ENCODE data around the gene SMIM5. TPM values are rescaled to one million over a fixed set of nuclear protein-coding genes. Genes with fewer than 3 reads are reported as not detected.

Gene SMIM5
- 0.20 and 0.24 TPM in 2 replicates for total RNA-seq (2021)
- long read RNA-seq: 0 reads

- no peak within 1 kb of the TSS for H3K4ac ChIP-seq (ENCODE audit: low read depth, low read length)
- H3T11ph ChIP-seq (ENCODE audit: low read length): no peak within 1 kb of the TSS
- H3K79me2 ChIP-seq (ENCODE audit: insufficient read depth, low read length): no peaks in the 10 kb centered on the region
- no peak within 1 kb of the TSS for H4K91ac ChIP-seq (ENCODE audit: insufficient read length, low read depth, low read length)
- H2BK20ac ChIP-seq (ENCODE audit: low read depth, low read length, poor library complexity, severe bottlenecking): no peak within 1 kb of the TSS
- Mint-ChIP-seq H3K36me3 (ENCODE audit: insufficient read depth in 1 of 3, low read depth in 3 of 3) (peaks cover 0 to 7% (median 0%) of the 10 kb centered on the region in 3 experiments; a peak in 2 of 7 replicates), H3K9me3 (no peaks in the 10 kb centered on the region), H3K4me3 (peak within 1 kb of the TSS in 1 of 2 experiments; percentile 62; a peak in 3 of 5 replicates), H3K27me3 (ENCODE audit: low read depth) (no peaks in the 10 kb centered on the region), H3K27ac (peak within 1 kb of the TSS in 2 of 3 experiments; percentile 57 to 78; a peak in 3 of 7 replicates), H3K4me1 (peaks cover 16 to 24% of the 10 kb centered on the region in 2 experiments)
- H4K8ac ChIP-seq (replicated peaks; ENCODE audit: insufficient read length, low read depth, low read length): no peak within 1 kb of the TSS
- WGBS (ENCODE audit: extremely low coverage, insufficient read length, low lambda C conversion rate): no CpG with 5 or more reads among the region's 19 CpGs
- no peak within 1 kb of the TSS for H2AK5ac ChIP-seq (ENCODE audit: insufficient read length, low read length)
- H3K27ac ChIP-seq (ENCODE audit: insufficient read length, low read depth, low read length): no peak within 1 kb of the TSS
- H3K9ac ChIP-seq (ENCODE audit: extremely low read depth, insufficient read length, low read length): no peak within 1 kb of the TSS
- no peak within 1 kb of the TSS for H2AFZ ChIP-seq (ENCODE audit: low read length)
- H3K18ac ChIP-seq (ENCODE audit: insufficient read length, low read depth, low read length): no peak within 1 kb of the TSS
- DNase-seq: peak; percentile 95
- no peak within 1 kb of the TSS; the same call in 1 of the 2 replicates for H3K14ac ChIP-seq (ENCODE audit: insufficient read depth, low read length)
- H2BK5ac ChIP-seq (ENCODE audit: insufficient read length, low read length): no peak within 1 kb of the TSS
- H2BK12ac ChIP-seq (ENCODE audit: insufficient read length, low read depth, low read length): no peak within 1 kb of the TSS
- H3K23ac ChIP-seq (ENCODE audit: insufficient read length, low read depth, low read length): no peak within 1 kb of the TSS
- H4K5ac ChIP-seq (ENCODE audit: insufficient read length, low read depth, low read length): no peak within 1 kb of the TSS
- H4K20me1 ChIP-seq (ENCODE audit: control insufficient read depth, insufficient read depth, insufficient read length): no peaks in the 10 kb centered on the region
- no peak within 1 kb of the TSS for H2BK120ac ChIP-seq (ENCODE audit: low read depth, low read length, poor library complexity, severe bottlenecking)
- H3K79me1 ChIP-seq (ENCODE audit: insufficient read depth, low read depth, low read length, poor library complexity, severe bottlenecking): no peaks in the 10 kb centered on the region
- H3K4me2 ChIP-seq (ENCODE audit: insufficient read depth, insufficient read length, low read length): no peak within 1 kb of the TSS
- no peaks in the 10 kb centered on the region; the same call in 1 of the 2 replicates for H3K4me1 ChIP-seq (ENCODE audit: insufficient read depth, low read length)
- no peak within 1 kb of the TSS for H3K56ac ChIP-seq (ENCODE audit: insufficient read length, low read depth, low read length)
- H3K27me3 ChIP-seq (ENCODE audit: insufficient read depth, low read length): no peaks in the 10 kb centered on the region
- H3K9me3 ChIP-seq (ENCODE audit: control insufficient read depth, low read depth, low read length): no peaks in the 10 kb centered on the region
- no peak within 1 kb of the TSS for H2BK15ac ChIP-seq (ENCODE audit: low read depth, low read length)
- TF ChIP-seq CTCF (conservative IDR thresholded peaks at IDR 0.05): peak; percentile 99
- no peaks in the 10 kb centered on the region for H3K23me2 ChIP-seq (ENCODE audit: insufficient read length, low read depth, low read length, poor library complexity, severe bottlenecking)
These were observed at the start of gene SMIM5 for GRCh38 chr17:75632863-75633485. TSS of gene SMIM5 (plus strand) at chr17:75633434. CDS start at chr17:75640202, 6,768 bp downstream.

All from H9 (cell line).